ENCODE data around the gene PCDHB13.
"Not testable (repeated sequence)": the region's sequence is repeated elsewhere in the genome, so short reads cannot be mapped to it uniquely, and the experiment has no call there.

PCDHB13 gene

GRCh38 chr5:141199359-141200235 is 14.1 kb upstream of the PCDHB13 start, which contains the start of gene PCDHB11:
TSS of gene PCDHB11 (plus strand) at chr5:141199627. CDS start at chr5:141199775, 148 bp downstream.
- in situ Hi-C loops (cut with MboI; ENCODE audit: low pct_unique_long_range_greater_than_20kb, low sequenced_read_pairs, unreplicated experiment), result no loop called here
- DNase-seq (ENCODE audit: low spot score), result no peak
- no peak for TF ChIP-seq CTCF (IDR thresholded peaks at IDR 0.05; ENCODE audit: extremely low read depth, insufficient read depth, missing control alignments)

- in situ Hi-C loops (cut with MboI; ENCODE audit: low pct_unique_long_range_greater_than_20kb, low sequenced_read_pairs, unreplicated experiment); DNase-seq (ENCODE audit: low spot score): not testable (repeated sequence)
These were observed 12.6 kb upstream of the PCDHB13 start for GRCh38 chr5:141201126-141201525.

GRCh38 chr5:141201646-141202045 is 12.1 kb upstream of the PCDHB13 start:
- DNase-seq (ENCODE audit: low spot score); in situ Hi-C loops (cut with MboI; ENCODE audit: low pct_unique_long_range_greater_than_20kb, low sequenced_read_pairs, unreplicated experiment): not testable (repeated sequence)

- in situ Hi-C loops (cut with MboI; ENCODE audit: low pct_unique_long_range_greater_than_20kb, low sequenced_read_pairs, unreplicated experiment), result no loop called here
- DNase-seq (ENCODE audit: low spot score), result no peak
- peak; percentile 9 for TF ChIP-seq CTCF (IDR thresholded peaks at IDR 0.05; ENCODE audit: extremely low read depth, insufficient read depth, missing control alignments)
These were observed 5.2 kb upstream of the PCDHB13 start, which contains the start of gene PCDHB12 for GRCh38 chr5:141208478-141208877. TSS of gene PCDHB12 (plus strand) at chr5:141208719. CDS start at chr5:141208908, 189 bp downstream.

- in situ Hi-C loops (cut with MboI; ENCODE audit: low pct_unique_long_range_greater_than_20kb, low sequenced_read_pairs, unreplicated experiment), result not testable (repeated sequence)
These were observed 3.4 kb upstream of the PCDHB13 start for GRCh38 chr5:141210281-141210680.

GRCh38 chr5:141210849-141211248 is 2.9 kb upstream of the PCDHB13 start:
- DNase-seq (ENCODE audit: low spot score); in situ Hi-C loops (cut with MboI; ENCODE audit: low pct_unique_long_range_greater_than_20kb, low sequenced_read_pairs, unreplicated experiment): not testable (repeated sequence)

More at GRCh38 chr5:141210281-141210680, 3.4 kb upstream of the PCDHB13 start:
- DNase-seq (ENCODE audit: low spot score), result not testable (repeated sequence)

- DNase-seq (ENCODE audit: low spot score); in situ Hi-C loops (cut with MboI; ENCODE audit: low pct_unique_long_range_greater_than_20kb, low sequenced_read_pairs, unreplicated experiment): not testable (repeated sequence)
These were observed 864 bp downstream of the PCDHB13 start for GRCh38 chr5:141214583-141214982.

- in situ Hi-C loops (cut with MboI; ENCODE audit: low pct_unique_long_range_greater_than_20kb, low sequenced_read_pairs, unreplicated experiment); DNase-seq (ENCODE audit: low spot score): not testable (repeated sequence)
These were observed 1.8 kb downstream of the PCDHB13 start for GRCh38 chr5:141215504-141215903.

GRCh38 chr5:141216035-141216434 is 2.3 kb downstream of the PCDHB13 start:
- in situ Hi-C loops (cut with MboI; ENCODE audit: low pct_unique_long_range_greater_than_20kb, low sequenced_read_pairs, unreplicated experiment); DNase-seq (ENCODE audit: low spot score): not testable (repeated sequence)

- in situ Hi-C loops (cut with MboI; ENCODE audit: low pct_unique_long_range_greater_than_20kb, low sequenced_read_pairs, unreplicated experiment), result no loop called here
These were observed 9.5 kb downstream of the PCDHB13 start, which contains the start of gene PCDHB14 for GRCh38 chr5:141223112-141223783. TSS of gene PCDHB14 (plus strand) at chr5:141223343. CDS start at chr5:141223506, 163 bp downstream.

GRCh38 chr5:141224844-141225243 is 11.1 kb downstream of the PCDHB13 start:
- in situ Hi-C loops (cut with MboI; ENCODE audit: low pct_unique_long_range_greater_than_20kb, low sequenced_read_pairs, unreplicated experiment); DNase-seq (ENCODE audit: low spot score): not testable (repeated sequence)

More at GRCh38 chr5:141223112-141223783, 9.5 kb downstream of the PCDHB13 start, which contains the start of gene PCDHB14:
- no peak for DNase-seq (ENCODE audit: low spot score)
- TF ChIP-seq CTCF (IDR thresholded peaks at IDR 0.05; ENCODE audit: extremely low read depth, insufficient read depth, missing control alignments), result peak; percentile 9

GRCh38 chr5:141225421-141225820 is 11.7 kb downstream of the PCDHB13 start:
- DNase-seq (ENCODE audit: low spot score); in situ Hi-C loops (cut with MboI; ENCODE audit: low pct_unique_long_range_greater_than_20kb, low sequenced_read_pairs, unreplicated experiment): not testable (repeated sequence)

Data from GM13977 (cell line).